T-helper 2 cell (primary cell): ENCODE results near the gene TIMM10.
"Not testable (repeated sequence)": the region's sequence is repeated elsewhere in the genome, so short reads cannot be mapped to it uniquely, and the experiment has no call there.

Experiments
- DNase-seq, 5 experiments: peaks; one replicate each; pipeline versions ENCODE4 v3.0.0 to v3.0.0-alpha.2; 2012 to 2022

Gene TIMM10

DNA sequence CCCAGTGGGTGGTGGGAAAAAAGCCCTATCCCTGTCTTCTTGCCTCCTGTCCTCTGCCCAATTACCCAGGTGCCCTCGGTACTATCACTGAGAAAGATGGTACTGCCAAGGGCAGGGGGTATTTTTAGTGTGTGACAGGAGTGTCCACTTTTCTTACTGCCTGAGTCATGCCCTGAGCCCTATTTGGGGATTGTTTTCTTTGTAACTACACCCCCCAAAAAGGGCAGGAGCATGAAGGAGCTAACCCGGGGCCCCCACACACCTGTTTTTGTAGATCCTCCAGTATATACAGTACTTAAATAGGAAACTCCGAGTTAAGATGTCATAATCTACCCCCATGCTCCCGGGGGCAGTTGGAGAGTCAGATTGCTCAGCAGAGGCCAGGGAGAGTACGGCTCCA lies 10.6 kb upstream of the TIMM10 start:
- DNase-seq, result no peak

DNA sequence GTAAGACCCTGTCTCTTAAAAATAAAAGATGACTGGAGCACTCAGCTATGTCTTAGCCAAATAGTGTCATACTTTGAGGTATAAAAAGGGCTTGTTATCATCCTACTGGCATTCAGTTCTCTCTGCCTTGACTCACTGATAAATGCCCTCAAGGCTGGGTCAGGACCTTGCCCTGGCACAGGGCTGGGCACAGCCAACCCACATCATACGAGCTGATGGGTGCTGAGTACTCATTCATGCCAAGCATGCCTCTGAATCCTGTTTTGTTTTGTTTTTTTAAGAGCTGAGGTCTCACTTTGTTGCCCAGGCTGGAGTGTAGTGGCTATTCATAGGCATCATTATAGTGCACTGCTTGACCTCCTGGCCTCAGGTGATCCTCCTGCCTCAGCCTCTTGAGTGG lies 8.8 kb upstream of the TIMM10 start:
- DNase-seq, result no peak

DNA sequence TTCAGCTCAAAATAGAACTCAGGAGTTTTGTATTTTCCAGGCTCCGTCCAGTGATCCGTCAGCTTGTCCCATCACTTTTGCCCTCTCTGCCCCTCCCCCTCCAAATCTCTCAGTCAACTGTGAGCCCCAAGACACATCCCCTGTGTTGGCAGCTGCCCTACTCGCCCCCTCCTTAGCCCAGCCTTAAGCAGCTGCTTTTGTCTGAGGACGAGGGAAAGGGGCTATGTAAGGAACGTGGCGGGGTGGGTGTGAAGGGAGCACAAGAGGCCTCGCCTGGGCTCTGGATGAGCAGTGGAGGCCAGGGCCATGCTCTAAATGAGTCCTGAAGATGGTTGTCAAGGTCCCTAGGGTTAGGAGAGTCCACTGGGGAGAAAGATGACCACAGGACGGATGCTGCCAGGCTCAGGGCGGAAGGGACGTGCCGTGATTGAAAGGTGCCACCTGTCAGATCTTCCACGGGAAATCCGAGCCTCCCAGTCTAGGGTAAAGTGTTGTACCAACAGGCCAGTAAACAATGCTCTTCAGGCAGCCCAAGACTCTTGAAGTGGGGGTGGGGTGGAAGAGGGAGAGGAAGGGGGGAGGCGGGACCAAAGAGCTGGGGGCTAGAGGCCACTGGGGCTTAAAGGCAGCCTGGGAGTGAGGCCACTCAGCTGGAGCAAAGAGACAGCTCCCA lies 6.5 kb upstream of the TIMM10 start, which contains the start of gene SMTNL1:
TSS of gene SMTNL1 (plus strand) at position 649 of the 673 bp plus-strand sequence. CDS start 5,048 bp downstream, outside the sequence.
- DNase-seq, result no peak

DNA sequence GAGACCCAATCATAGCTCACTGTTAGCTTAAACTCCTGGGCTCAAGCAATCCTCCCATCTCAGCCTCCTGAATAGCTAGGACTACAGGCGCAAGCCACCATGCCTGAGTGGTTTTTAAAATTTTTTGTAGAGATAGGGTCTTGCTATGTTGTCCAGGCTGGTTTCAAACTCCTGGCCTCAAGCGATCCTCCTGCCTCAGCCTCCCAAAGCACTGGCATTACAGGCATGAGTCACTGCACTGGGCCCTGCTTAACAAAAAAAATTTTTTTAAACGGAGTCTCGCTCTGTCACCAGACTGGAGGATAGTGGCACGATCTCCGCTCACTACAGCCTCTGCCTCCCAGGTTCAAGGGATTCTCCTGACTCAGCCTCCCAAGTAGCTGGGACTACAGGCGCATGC lies 3.9 kb upstream of the TIMM10 start:
- not testable (repeated sequence) for DNase-seq

DNA sequence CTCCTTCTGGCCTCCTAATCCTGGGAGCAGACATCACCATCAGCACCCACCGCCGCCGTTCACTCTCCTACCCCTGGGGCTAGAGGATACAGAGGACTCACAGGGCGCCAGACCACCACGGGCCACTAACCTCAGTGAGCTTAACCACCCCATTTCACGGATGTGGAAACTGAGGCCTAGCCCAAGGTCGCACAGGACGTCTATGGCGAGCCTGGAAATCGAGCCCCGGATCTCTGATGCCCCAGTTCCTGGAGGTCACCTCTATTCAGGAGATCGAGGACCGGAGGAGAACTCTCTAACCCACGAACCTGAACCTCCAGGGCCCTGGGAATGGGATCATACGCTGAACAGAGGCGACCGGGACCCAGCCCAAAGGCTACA lies 349 bp downstream of the TIMM10 start:
- no peak for DNase-seq

DNA sequence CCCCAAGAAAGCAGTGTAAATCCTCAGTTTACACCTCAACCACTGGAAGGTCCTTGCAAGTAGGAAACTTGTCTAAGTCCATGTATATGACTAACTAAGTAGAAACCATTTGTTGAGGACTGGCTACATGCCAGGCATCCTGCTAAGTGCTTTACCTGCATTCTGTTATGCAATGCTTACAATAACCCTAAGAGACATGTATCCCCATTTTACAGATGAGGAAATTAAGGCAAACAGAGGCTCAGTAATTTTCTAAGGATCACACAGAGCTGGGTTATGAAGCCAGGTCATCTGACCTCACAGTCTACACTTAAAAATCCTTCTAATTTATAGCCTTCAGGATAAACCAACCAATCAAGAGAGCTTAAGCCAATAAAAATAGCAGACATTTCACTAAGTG lies 1.5 kb downstream of the TIMM10 start:
- DNase-seq, result no peak

DNA sequence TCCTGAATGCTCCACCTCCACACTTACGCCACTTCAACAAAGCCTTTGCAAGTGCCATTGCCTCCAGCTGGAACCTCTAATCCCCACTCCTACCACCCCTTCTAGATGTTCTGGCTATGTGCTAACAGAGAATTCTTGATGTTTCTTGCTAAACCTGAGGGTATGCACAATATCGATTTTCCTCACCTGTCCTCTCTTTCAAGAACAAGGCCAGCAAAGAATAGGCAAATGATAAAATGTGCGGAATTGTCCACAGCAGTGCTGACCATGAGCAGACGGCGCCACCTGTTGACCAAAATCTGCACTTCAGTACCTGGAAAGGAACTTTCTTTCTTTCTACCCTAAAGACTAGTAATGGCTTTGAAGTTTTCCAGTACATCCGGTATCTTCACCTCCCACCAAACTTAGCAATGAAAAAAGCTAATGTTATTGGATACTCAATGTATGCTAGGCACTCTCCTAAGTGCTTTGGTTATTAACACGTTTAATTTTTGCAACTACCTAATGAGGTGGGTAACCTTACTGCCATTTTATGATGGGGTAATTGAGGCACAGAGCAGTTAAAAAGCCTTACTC lies 3.4 kb downstream of the TIMM10 start:
- DNase-seq, result peak; percentile 40 to 62 (median 61)

DNA sequence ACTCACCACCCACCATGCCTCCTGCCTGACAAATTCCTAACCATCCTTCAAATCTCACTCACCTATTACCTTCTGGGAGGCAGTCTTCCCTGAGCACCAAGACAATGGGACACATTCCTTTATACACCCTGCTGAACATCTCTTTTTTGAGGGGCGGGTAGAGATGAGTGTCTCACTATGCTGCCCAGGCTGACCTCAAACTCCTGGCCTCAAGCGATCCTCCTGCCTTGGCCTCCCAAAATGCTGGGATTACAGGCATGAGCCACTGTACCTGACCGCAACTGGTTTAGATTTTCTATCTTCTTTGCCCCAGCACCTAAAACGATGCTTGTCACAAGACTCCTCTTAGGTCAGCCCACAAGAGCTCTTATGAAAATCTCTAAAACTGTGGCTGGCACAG lies 7.1 kb downstream of the TIMM10 start:
- no peak for DNase-seq

DNA sequence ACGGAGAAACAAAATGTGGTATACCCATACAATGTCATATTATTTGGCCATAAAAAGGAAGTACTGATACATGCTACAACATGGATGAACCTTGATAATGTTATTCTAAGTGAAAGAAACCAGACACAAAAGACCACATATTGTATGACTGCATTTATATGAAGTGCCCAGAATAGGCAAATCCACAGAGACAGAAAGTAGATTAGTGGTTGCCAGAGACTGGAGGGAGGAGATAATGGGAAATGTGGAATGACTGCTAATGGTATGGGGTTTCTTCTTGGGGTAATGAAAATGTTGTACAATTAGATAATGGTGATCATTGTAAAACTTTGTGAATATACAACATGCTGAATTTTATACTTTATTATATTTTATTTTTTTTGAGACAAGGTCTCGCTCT lies 9.4 kb downstream of the TIMM10 start:
- no peak for DNase-seq

DNA sequence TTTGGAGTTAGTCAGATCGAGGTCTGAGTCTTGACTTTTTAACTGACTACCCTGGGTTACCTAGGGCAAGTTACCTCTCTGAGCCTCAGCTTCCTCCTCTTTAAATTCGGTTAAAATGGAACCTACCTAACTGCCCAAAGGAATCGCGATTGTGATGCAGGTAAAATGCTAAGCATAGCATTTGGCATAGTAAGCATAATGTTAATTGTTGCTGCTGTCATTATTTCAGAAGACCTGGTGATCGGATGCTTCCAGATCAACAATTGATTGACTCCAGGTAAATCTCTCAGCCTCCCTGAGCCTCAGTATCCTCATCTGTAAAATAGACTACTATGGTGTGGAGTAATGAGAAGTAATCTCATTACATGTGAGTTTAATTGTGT lies 14.5 kb downstream of the TIMM10 start:
- no peak for DNase-seq

DNA sequence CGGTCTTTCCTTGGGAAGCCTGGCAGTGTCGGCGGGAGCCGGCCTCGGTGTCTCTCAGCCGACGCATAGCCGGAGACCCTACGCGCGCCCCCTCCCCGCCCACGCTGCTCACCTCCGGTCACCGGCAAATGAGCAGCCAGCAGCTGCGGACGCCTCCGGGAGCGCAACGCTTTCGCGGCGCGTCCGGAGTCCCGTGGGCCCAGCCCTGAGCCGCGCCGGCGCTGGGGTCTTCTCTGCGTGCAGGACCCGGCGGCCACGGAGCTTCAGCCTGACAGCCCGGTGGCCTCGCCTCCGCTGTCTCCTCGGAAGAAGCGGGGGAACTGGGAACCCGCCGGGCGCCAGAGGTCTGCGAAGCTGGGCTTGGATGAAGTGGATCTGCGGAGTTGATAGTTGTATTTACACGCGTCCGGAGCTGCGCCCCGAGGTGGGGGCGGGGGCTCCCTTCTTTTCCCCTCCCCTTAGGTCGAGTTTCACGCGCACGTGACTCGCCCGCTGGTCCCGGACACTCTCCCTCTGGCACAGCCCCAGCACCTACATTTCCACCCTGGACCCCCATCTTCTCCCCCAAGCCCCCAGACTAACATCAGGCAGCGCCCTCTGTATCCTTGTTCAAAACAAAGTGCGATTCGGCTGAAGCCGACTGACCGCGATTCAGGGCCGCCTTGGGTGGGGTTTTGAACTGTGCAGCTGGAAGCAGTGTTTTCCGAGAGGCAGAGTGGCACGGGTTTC lies 15.1 kb downstream of the TIMM10 start, which contains the start of gene SLC43A1:
TSS of gene SLC43A1 (minus strand) at position 371 of the 729 bp plus-strand sequence. CDS start 1,591 bp downstream, outside the sequence.
- peak in 2 of 5 experiments; percentile 10 to 48 for DNase-seq

DNA sequence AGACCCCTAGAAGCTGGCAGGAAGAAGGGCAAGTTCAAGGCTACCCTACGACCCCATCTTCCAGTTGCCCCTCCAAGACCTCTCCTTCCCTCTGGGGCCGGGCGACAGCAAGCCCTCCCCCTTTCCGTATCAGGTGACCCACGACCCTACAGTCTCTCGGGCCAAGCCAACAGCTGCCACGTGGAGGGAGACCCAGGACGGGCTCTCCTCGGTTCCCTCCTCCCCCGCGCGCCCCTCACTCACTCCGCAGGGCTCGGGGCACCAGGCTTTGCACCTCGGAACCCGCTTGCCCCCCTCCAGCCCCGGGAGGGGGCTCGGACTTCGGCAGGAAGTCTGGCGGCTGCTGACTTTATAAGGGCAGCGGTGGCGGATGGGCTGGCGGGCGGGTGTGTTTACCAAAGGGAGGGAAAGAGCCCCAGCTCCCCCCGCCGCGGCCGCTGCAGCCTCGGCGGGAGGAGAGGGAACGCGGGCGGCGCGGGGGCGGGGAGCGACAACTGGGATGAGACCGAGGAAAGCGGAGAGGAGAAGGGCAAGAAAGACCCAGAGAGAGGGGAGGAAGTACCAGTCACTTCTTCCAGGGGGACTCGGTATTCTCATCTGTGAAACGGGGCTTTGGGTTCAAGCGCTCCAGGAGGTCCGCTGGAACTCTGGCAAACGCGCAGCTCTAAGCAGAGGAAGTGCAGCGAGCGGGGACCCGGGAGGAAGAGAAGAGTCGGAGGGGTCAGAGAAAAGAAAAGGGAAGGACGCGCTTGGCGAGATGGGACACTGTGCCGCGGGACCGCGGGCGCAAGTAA lies 15.8 kb downstream of the TIMM10 start:
- DNase-seq, result peak in 4 of 5 experiments; percentile 24 to 60 (median 36)

DNA sequence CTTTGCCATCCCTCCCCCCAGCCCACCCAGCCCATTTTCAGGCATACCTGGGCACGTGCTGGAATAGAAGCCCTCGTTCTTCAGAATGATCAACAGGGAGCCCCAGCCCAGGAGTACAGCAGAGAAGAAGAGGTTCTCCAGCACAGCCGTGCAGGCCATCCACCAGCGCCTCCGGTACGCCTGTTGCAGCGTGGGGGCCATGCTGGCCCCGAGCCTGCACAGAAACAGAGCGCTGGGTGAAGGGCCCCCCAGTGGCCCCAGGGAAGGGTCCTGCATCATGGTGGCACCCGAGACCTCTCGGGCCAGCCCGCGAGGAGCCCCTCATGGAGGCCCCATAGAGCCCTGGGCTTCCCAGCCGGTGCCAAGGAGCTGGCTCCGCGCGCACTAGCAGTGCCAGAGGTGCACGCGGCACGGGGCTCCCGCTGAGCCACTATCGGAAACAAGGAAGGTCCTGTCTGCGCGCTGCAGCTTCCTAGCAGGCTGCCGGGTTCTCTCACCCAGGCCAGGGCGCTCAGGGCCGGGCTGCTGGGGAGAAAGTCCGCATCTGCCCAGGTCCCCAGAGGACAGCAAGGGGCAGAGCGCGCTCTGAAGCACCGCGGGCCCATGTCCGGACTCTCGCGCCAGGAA lies 16.5 kb downstream of the TIMM10 start:
- DNase-seq, result peak in 2 of 5 experiments; percentile 6 to 52

DNA sequence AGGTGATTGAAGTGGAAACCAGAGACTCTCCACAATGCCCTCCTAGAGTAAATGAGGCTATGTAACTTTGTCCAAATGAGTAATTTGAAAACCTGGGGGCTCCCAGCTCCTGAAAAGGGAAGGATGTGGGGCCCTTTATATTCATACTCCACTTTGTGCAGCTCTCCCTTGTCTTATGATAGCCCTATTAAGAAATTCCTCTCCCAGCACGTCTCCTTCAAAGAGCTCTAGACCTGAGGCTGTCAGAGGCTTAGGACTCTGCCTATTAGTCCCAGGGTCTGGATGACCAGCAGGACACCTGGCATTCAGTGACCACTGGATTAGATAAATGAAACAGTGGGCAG lies 17.1 kb downstream of the TIMM10 start:
- DNase-seq, result no peak

DNA sequence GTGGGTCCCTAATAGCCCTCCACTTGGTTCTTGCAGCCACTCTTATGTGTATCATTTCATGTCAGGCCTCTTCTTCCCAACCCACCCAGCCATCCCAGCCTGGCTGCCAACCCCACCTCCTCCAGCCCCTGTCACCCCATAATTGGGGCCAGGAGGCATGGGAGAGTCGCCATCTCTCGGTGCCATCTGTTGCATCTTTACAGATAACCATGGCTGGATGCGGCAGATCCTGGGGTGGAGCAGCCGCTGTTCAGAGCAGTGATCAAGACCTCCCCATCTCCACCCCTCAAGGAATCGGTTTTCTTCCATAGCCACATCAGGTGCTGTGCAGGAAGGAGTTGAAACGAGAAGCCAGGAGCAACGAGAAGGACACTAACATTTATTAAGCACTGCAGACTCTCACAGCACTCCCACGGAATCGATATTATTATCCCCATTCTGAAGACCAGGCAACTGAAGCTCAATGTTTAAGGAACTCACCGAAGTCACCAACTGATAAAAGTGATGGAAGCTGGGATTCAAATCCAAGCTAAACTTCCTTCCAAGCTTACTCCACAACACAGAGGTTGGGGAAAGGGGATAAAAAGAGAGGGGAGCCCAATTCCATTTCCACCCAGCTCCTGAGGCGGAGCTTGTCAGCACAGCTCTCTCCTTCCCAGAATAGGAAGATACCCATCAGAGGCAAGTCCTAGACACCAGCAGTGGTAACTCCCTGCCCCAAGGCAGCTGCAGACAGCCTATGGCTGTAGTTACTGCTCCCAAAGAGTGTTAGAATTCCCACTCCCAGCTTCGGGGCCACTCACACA lies 17.7 kb downstream of the TIMM10 start:
- DNase-seq, result no peak

DNA sequence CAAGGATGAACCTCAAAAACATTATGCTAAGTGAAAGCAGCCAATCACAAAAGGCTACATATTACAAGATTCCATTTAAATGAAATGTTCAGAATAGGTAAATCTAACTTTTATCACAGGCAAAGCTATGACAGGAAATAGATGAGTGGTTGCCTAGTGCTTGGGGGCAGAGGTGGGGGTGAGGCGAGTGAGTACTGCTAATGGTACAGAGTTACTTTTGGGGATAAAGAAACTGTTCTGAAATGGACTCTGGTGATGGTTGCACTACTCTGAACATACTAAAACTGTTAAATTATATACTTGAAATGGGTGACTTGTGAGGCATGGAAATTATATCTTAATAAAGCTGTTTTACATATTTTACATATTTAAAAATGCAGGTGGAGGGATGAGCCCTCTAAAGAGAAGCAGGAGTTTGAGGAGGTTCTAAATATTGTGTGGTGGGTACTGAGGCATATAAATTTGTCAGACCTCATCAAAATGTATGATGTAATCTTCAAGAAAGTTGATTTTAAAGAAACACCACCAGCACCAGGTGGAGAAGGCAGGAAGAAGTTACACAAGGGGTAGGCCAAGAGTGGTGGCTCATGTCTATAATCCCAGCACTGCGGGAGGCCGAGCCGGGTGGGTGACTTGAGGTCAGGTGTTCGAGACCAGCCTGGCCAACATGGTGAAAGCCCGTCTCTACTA lies 18.7 kb downstream of the TIMM10 start:
- no peak for DNase-seq

DNA sequence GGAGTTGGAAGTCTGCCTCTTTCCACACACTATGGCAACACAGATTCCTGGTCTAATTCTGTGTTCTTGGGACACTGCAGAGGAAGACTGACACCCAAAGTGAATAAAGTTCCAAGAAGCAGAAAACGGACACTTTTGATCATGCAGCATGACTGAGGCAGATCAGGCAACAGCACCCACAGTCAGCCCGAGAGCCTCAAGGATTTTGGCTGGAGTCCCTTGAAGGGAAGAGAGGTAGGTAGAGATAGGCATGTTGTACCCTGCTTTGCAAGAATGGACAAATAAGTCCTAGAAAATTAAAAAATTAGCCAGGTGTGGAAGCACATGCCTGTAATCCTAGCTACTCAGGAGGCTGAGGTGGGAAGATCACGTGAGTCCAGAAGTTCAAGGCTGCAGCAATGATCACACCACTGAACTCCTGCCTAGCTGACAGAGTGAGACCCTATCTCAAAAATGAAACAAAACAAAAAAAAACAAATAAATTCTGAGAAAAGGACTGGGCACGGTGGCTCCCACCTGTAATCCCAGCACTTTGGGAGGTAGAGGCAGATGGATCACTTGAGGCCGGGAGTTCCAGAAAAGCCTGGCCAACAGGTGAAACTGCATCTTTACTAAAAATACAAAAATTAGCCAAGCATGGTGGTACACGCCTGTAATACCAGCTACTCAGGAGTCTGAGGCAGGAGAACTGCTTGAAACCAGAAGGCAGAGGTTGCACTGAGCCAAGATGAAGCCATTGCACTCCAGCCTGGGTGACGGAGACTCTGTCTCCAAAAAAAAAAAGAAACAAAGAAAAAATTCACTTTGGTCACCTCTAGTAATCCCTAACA lies 22.0 kb downstream of the TIMM10 start:
- no peak for DNase-seq

DNA sequence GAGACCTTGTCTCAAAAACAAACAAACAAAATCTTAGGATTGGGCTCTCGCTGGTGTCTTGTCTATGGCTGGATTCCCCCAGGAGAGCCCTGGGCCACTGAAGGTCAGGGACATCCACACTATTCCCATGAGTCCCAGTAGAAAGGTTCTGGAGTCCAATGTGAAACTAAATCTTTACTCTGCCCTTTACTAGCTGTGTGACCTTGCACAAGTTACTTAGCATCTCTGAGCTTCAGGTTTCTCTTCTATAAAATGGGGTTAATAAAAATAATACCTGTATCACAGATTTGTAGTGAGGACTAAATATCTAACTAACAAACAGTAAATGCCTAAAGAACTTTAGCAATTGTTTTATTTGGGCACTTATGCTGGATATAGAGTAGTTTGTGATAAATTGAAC lies 24.0 kb downstream of the TIMM10 start:
- DNase-seq, result no peak

DNA sequence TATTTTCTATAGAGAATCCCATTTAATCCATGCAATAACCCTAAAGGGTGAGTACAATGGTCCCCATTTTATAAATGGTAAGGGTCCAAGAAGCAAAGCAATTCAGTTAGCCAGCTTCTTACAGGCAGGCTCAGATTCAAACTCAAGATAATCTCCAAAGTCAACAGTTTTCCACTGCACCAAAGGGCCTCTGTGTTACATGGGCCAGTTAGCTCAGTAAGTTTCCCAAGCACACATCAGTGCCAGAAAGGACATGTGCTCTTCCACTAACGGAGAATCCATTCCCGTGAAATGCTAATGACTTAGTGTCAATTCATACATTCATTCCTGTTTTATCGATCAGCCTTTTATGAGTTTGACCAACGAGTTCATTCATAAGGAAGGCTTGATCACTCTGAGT lies 26.0 kb downstream of the TIMM10 start:
- no peak for DNase-seq

DNA sequence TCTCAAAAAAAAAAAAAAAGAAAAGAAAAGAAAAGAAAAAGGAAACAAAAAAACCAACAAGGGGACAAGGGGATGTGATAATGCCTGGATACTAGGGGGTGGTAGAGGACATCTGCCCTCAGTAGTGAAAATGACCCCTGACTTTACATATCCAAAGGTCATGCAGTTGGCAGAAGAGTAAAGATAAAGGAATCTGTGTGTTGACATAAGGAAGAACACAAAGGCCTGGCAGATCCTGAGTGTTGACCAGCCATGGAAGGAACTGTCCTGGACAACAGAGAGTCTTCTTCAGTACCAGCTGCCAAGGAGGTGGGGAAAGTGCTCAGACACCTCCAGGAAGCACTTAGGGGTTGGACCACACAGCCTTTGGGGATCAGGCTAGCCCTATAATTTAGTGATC lies 27.7 kb downstream of the TIMM10 start:
- DNase-seq, result no peak
